NCI-H446 treated with DMSO at 0.1 percent for 48 hours (cell line): ENCODE data around the gene FMNL2.
"Not testable (repeated sequence)": the region's sequence is repeated elsewhere in the genome, so short reads cannot be mapped to it uniquely, and the experiment has no call there.

Experiments used
- DNase-seq: peaks from one replicate; lab custom pipeline; 2025; lab: John Stamatoyannopoulos, UW

FMNL2 gene

DNA sequence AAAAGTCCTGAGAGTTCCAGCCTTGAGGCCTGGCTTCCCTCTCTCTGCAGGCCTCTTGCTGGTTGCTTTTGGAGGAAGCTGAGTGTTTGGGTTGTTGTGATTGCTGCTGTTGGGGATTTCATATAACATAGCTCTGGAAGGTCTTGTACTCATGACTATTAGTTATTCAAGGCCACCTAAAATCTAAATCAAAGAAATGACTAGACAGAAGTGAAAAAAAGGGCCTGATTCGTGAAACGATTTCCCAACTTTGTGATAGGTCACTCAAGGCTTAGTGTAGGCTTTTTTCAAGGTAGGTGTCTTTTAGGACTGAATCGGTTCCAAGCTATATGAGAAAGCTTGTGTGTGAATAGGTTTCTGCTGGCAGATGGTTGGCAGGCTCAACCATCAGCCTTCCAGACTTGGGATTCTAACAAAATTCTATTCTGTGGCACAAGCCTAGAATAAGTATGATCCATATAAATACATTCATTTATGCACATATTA, 164.4 kb downstream of the FMNL2 start:
- DNase-seq = peak; percentile 49

DNA sequence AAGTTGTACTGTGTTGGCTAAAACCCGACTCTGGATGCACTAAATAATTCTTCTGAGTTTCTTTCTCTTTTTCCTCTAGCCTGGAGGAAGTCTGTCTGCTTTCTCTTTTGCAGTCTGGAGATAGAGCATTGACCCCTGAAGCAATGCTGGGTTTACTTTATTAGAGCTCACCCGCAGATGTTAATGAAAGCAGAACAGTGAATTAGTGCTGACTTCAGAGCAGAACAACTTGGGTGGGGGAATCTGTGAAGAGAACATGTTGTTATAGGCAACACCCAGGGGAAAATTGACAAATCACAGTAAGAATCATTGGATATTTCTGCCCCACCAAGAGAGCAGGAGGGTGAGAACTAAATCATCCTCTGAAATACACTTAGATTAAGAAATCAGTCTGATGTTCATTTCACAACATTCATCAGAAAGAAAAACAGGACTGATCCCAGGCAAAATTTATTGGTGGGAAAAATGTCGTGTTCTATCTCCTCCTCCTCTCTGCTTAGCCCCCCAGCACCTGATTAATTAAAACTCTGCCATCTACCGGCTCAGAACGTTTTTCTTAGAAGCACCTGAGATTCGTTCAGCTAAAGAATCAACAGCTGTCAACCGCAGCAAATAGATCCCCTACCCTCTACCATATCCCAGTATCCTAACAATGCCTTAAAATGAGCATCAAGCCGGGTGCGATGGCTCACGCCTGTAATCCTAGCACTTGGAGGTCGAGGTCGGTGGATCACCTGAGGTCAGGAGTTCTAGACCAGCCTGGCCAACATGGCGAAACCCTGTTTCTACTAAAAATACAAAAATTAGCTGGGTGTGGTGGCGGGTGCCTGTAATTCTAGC, 165.1 kb downstream of the FMNL2 start:
- DNase-seq = no peak

DNA sequence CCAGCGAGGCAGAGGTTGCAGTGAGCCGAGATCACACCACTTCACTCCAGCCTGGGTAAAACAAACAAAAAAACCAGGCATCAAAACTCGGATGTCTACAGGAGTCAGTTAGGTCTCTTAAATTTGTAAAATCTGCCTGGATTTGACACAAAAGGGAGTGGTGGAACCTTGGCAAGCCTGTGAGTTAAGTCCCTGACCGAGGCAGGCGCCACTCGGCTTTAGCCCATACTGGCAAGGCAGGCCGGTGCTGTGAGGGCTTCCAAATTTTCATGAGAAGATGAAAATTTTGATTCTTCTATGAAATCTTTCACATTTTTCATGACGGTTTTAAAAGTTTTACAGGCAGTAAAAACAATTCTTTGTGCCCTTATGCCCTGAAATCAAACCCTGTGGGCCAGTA, 165.8 kb downstream of the FMNL2 start:
- DNase-seq = no peak

DNA sequence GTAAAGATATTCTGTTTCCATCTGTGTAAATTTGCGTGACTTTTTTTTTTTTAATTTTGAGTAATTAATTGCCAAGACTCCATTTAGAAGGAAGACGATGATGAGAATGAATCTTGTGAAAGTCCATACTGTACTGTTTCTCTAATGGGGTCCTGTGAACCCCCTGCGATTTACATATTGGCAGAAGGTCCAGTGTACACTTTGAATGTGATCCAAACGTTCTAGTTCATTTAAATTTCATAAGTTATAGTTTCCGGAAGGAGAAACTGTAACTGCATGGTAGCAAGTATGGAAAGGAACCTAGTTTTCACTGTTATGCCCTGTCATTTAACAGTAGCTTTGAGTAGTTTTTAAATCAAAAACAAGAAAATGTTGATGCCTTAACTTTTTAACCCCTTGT, 166.7 kb downstream of the FMNL2 start:
- no peak for DNase-seq

DNA sequence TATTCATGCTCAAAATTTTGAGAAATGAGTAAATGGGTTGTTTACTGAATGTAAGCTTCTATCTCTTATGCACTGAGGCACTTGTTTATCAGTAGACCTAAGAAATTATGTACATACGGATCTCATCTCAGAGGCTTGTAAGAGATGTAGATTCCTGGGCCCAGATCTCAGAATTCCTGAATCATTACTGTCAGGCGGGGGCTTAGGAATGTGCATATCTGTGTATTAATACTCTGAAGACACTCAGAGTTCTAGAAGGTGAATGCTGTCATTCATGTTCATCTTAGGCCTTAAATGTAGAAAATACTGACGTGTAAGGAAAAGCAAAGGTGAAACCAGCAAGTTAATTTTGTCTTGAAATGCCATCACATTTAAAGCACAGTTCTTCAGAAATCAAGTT, 169.6 kb downstream of the FMNL2 start:
- DNase-seq = no peak

DNA sequence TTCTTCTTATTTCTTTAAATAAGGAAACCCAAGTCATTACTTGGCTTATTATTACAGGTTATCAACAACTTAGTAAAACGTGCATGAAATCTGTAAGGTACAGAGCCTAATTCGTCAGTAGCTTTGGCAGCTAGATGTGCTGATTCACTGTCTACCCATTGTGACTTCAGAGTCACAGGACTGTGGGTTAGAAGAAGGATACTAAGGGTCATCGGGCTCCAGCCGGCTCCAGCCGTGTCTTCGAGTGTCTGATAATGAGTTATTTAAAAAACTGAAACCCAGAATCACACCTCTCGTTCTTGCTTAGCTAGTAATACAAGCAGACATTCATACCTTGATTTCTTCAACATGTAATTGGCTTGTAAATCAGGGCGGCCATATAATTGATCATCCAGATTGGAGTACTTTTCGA, 170.5 kb downstream of the FMNL2 start:
- no peak for DNase-seq

DNA sequence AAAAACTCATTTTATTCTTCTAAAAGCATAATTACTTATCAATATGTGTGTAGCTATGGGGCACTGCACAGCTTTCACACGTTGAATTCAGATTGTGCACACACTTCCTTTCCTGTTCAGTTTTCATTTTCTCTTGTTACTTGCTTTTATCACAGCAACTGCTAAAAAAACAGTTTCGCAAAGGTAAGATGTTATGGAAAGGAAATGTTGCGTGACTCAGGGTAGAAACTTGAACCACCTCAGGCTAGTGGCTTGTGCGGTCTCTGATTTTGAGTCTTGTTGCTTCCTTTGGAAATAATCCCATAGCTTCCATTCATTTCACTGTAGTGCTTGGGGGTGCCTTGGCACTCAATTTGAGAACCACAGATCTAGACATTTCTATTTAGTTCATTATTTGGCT, 171.9 kb downstream of the FMNL2 start:
- no peak for DNase-seq

DNA sequence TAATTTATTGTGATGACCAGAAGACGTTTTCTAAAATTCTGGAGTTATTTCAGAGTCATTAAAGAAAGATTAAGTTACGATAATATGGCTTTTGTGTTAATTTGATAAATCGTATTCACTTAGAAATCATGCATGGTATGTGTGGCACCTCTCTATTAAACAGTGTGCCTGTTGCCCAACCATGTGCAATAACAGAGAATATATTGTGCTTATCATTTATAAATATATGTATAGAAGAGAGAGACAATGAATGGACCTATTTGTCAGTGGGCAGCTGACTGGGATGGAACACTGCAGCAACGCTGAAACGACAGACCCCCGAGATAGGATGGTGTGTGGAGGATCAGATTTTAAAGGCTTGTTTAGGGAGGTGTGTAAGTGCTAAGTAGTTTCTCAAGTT, 172.9 kb downstream of the FMNL2 start:
- DNase-seq = no peak

DNA sequence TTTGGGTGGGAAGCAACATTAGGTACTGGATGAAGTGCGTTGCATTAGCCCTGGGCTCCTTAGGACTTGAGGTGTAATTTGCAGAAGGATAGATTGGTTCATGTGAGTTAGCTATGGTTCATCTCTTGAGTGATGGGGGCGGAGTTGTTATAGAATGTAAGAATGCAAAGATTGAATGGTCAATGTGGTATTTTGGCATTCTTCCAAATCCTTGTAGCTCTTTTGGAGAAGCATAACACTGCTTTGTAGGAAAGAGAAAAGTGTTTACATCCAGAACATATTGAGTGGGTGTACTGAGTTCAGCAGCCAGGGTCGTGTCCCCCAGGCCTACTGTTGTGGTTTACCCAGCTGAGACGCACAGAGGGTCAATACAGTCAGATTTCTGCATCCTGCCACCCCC, 173.5 kb downstream of the FMNL2 start:
- DNase-seq = no peak

DNA sequence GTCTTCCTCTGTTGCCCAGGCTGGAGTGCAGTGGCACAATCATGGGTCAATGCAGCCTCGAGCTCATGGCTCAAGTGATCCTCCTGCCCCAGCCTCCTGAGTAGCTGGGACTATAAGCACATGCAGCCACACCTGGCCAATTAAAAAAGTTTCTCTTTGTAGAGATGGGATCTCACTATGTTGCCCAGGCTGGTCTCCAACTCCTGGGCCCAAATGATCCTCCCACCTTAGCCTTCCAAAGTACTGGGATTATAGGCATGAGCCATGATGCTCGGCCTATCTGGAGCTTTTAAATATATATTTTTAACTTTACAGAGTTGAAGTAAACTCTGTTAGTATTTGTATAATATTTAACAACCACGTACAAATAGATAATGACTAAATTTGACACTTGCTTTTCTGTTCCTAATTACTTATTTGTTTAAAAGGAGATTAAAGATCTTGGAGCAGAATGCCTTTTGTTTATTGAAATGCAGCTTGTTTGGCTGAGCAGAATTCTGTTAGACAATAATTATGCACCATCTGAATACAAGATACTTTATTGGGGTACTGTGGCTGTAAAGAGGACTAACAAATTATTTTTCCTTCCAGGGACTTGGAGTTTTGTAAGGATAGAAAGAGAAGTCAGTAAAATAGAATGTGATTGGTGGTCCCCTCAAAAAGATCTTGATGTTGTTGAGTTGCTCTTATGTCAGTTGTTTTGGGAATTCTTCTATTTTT, 175.0 kb downstream of the FMNL2 start:
- DNase-seq = no peak

DNA sequence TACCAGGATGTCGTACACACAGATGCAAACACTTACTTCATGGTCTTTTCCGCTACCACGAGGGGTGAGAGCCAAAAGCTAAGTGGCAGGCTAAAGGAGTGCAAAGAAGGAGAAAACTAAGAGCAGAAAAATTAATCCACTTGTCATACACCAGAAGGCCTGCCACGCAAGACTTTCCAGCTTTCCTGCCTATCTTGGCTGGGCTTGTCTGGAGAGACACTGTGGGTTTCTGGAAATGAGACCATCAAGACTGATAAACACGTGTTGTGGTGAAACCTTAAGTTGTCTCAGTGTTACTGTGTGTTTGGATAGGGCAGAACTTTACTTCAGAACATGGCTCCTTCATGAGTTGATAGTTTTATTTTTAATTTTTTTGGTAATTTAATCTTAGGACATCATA, 175.6 kb downstream of the FMNL2 start:
- no peak for DNase-seq

DNA sequence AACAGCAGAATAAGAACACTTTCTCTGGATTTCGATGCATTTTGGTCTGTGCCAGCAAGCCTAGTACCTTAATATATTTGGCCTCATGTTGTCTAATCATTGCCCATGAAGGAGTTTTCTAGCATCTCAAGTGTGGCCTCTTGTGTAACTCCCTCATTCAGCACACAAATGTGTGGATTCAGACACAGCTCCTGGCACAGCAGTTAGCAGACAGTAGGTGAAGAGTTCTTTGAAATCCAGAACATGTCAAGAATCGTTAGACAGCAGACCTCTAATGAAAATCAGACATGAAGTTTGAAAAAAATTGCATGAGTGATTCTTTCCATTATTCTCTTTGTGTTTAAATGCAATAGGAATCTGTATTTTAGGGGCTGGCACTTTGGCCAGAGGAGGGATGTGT, 177.0 kb downstream of the FMNL2 start:
- no peak for DNase-seq

DNA sequence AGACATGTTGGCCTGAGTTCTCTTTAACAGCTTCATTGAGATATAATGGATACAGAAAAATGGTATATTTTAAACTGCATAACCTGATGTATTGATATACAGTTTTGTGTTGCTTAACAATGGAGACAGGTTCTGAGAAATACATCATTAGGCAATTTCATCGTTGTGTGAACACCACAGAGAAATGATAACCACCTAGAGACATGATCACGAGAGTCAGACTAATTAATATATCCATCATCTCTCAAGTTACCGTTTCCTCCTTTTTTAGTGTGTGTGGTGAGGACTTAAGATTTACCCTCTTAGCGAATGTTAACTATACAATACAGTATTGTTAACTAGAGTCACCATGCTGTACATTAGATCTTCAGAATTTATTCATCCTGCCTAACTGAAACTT, 178.1 kb downstream of the FMNL2 start:
- no peak for DNase-seq

DNA sequence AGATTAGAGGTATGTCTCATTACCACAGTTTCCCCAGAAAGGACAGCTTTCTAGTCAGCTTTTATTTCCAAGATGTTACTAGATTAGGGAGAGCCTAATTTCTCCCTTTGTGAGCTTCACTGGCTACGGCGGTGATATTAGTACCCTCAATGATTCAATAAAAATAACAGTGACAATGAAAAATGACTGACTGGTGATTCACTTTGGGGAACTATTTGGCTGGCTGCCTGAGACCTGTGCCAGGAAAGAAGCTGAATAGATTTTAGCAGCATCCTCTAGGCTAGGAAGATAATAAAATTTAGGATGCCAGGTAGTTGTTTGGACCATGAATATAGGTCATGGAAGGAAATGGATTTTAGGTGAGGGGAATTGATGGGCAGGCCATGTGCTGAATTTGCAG, 178.7 kb downstream of the FMNL2 start:
- DNase-seq = peak; percentile 71

DNA sequence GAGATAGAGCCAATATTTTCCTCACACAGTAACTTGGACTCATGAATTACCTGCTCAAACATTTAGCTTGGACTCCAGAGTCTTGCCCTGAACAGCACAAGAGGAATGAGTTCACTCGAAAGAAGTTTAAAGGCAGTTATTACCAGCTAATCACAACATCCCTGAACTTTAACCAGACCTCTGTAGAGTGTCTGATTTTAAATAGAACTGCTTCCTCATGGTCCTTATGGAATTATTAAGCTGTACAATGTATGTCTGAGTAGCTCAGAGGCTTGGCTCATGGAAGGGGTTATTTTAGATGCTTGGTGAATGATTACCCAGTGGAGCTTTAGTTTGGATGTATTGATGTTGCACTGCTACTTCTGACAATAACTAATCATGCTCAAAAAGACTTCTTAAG, 183.1 kb downstream of the FMNL2 start:
- no peak for DNase-seq

DNA sequence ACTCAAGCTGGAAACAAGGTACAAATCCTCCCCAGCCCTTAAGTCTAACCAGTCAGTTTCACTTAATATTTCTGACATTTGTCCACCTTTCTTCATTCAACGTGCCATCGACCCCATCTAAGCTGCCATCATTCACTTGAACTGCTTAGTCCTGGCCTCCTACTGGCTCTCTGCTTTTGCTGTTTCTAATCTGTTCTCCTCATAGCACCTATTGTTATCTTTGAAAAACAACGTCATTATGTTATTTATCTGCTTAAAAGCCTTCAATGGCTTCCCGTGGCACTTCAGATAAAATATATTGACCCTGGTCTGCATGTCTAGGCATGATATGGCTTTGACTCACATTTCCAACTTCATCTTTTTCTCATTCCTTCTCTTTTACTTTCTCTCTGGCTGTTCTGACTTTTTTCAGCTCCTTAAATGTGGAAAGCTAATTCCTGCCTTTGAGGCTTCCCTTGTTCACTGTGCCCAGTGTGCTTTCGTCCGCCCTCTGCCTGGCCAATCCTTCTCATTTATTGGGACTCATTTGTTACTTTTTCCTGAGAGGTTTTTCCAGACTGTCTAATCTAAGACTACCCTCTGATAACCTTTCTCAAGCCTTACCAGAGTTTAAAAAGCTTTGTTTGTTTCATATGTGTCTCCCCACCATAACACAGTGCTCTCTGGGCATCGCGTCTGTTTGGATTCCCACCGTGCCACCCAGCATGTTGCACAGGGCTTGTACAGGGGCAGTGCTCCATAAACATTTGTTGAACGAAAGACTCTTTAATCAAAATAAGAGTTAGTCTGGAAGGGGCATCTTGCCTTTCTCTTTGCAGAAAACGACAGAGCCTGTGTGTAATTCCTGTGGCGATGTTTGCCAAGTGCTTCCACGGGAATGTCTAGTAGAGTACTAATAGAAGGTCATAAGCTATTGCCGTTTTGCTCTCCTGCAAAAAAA, 183.9 kb downstream of the FMNL2 start:
- no peak for DNase-seq

DNA sequence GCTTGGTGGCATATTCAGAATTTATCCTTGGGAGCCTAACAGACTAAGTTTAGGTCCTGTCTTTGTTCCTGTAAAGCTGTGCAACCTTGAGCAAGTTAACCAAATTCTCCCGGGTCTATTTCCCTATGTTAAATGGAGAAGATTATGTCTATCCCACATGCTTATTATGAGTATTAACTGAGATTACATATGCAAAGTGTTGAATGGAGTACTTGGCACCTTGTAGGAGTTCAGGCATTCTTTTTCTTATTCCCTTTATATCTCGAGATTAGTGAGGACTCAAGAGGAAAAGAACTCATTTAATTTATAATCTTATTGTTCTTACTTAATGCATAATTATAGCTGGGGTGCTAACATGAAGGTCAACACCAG, 184.6 kb downstream of the FMNL2 start:
- DNase-seq = no peak

DNA sequence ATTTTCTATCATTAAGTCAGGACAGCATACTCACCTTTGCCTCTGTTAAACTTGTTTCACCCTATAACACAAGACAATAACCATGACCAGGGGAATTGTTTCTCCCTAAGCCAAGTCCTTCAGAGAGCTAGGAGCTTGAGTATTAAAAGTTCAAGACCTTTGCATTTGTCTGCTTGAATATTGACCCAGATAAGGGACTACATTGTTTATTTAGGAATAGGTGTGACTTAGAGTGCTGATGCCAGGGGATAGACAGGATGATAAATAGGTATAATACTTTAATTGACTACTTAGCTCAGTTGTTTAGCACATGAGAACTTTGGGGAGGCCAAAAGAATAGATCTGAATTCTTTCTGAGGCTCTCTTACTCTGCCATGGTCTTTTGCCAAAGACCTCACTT, 185.8 kb downstream of the FMNL2 start:
- no peak for DNase-seq

DNA sequence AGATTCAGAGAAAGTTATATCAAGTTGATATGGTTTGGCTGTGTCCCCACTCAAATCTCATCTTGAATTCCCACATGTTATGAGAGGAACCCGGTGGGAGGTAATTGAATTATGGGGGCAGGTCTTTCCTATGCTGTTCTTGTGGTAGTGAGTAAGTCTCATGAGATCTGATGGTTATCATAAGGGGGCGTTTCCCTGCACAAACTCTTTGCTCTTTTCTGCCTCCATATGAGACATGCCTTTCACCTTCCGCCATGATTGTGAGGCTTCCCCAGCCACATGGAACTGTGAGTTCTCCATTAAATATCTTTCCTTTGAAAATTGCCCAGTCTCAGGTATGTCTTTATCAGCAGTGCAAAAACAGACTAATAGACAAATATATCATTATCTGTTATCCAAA, 187.5 kb downstream of the FMNL2 start:
- DNase-seq = not testable (repeated sequence)

DNA sequence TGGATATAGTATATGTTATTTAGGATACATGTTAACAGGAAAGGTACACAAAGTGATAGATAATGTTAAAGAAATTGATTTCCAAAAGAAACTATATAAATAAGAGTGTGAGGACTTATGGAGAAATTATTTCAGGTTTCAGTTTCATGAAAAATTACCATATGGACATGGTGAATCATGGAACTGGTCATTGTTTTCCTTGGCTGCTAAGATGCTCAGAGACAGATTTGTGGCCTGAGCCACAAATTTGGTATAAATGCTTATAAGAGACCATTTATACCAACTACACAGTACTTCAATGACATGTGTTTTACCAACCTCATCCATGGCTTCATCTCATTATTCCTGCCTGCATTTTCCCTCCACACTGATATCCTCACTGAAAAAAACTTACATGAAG, 188.1 kb downstream of the FMNL2 start:
- DNase-seq = peak; percentile 19

DNA sequence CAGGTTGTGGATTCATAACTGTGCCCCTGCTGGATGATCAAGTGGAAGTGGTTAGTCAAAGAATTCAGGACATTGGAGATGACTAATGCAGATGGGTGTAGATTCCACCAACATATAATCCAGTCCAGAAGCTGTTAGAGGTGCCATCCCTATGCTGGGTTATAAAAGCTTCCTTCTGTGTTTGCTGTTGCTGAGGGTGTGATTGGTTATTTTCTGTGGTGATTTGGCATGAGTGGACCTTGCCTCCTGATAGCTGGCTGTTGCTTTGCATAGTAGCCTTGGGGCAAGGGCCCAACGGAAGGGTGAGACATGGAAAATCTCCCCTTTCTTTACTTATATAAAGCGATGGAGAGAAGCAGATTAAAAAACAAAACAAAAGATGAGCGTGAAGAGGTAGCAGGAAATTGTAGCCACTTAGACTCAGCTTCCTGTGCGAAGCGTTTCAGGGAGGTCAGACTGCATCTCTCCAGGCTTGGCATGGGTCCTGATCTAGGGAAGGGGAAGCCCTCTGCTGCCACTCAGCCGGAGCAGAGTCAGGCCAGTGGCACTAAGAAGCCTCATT, 190.4 kb downstream of the FMNL2 start:
- no peak for DNase-seq
